Measurements from ENCODE around the gene DNAJA2.

DNA sequence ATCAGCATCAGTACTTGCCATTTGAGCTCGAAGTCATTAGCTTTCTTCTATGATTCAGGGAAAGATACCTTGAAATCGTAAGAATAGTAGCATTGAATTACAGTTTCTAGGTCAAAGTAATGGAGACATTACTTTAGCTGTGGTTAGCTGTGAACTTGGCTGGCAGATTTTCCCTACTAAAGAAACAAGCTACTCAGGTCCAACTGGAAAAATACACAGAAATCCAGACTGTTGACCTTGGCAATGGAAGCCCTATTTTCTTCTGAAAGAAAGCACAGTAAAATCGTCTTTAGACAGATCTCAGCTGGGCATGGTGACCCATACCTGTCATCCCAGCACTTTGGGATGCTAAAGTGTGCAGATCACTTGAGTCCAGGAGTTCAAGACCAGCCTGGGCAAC, 13.4 kb upstream of the DNAJA2 start:
- TF ChIP-seq, protein P1, sequence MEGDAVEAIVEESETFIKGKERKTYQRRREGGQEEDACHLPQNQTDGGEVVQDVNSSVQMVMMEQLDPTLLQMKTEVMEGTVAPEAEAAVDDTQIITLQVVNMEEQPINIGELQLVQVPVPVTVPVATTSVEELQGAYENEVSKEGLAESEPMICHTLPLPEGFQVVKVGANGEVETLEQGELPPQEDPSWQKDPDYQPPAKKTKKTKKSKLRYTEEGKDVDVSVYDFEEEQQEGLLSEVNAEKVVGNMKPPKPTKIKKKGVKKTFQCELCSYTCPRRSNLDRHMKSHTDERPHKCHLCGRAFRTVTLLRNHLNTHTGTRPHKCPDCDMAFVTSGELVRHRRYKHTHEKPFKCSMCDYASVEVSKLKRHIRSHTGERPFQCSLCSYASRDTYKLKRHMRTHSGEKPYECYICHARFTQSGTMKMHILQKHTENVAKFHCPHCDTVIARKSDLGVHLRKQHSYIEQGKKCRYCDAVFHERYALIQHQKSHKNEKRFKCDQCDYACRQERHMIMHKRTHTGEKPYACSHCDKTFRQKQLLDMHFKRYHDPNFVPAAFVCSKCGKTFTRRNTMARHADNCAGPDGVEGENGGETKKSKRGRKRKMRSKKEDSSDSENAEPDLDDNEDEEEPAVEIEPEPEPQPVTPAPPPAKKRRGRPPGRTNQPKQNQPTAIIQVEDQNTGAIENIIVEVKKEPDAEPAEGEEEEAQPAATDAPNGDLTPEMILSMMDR (IDR thresholded peaks at IDR 0.05), result no peak
- TF ChIP-seq POLR2A (IDR thresholded peaks at IDR 0.05), result no peak
